CD4-positive, alpha-beta T cell treated with Interleukin-12 subunit alpha and Interleukin-12 subunit beta, for 1 hour (primary cell): ENCODE results near the gene CYB5B.

Experiments
- DNase-seq: peaks from one replicate; pipeline ENCODE4 v3.0.0-alpha.2; 2020

Gene CYB5B, protein sequence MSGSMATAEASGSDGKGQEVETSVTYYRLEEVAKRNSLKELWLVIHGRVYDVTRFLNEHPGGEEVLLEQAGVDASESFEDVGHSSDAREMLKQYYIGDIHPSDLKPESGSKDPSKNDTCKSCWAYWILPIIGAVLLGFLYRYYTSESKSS

DNA sequence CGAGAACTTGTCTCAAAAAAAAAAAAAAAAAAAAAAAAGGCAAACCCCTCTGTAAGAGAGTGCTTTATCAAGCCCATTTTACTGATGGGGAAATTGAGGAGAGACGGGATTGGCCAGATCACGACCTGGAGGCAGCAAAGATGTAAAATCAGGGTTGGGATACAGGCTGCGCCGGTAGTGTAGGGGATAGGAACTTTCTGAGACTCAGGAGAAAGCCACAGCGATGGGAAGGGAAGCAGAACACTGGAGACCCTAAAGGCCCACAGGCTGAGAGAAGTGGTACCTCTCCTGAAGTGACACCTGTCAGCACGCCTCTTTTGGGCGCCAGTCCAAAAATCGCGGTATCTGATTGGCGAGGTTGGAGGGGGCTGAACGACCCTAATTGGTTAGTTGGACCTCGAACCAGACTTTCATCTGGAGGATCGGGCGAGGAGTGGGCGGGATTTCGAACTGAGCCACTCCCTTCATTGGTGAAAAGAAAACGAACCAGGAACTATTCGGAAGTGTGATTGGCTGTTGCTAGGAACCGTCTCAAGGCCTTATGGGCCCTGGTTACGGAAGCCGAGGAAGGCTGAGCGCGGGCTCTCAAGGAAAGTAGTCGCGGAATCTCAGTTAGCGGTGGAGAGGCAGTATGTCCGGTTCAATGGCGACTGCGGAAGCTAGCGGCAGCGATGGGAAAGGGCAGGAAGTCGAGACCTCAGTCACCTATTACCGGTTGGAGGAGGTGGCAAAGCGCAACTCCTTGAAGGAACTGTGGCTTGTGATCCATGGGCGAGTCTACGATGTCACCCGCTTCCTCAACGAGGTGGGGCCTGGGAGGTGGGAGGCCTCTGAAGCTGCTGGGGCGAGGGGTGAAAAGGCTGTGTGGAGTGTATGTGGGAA, at the start of gene CYB5B:
Gene CYB5B (plus strand): TSS at position 567 of the 882 bp plus-strand sequence. CDS start 65 bp downstream, at position 632.
- peak; percentile 98 for DNase-seq

DNA sequence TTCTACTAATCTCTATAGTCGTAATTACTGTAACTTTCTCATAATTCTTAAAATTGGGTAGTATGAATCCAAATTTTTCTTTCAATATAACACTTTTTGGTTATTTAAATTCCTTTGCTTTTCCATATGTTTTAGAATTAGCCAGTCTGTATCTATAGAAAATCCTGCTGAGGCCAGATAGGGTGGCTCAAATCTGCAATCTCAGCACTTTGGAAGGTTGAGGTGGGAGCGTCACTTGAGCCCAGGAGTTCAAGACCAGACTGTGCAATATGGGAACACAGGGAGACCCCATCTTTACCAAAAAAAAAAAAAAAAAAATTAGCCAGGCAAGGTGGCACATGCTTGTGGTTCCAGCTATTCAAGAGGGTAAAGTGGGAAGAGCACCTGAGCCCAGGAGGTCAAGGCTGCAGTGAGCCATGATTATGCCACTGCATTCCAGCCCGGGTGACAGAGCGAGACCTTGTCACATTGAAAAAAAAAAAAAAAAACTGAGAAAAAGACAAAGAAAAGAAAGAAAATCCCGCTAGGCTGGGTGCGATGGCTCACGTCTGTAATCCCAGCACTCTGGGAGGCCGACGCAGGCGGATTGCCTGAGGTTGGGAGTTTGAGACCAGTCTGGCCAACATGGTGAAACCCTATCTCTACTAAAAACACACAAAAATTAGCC, 47.9 kb upstream of the CYB5B start:
- no peak for DNase-seq

DNA sequence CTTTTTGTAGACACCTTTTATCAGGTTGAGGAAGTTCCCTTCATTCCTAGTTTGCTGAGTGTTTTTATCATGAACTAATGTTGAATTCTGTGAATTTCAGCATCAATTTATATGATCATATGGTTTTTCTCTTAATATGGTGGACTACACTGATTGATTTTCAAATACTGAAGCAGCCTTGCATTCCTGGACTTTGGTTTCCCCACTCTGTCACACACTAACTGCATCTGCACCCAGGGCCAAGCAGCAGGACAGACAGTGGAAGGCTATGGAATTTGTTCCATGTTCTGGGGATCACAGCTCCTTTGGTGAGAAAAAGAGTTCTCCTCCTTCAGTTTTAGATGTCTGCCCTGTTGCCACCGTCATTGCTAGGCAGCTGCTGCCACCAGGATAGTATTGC, 46.4 kb upstream of the CYB5B start:
- no peak for DNase-seq

DNA sequence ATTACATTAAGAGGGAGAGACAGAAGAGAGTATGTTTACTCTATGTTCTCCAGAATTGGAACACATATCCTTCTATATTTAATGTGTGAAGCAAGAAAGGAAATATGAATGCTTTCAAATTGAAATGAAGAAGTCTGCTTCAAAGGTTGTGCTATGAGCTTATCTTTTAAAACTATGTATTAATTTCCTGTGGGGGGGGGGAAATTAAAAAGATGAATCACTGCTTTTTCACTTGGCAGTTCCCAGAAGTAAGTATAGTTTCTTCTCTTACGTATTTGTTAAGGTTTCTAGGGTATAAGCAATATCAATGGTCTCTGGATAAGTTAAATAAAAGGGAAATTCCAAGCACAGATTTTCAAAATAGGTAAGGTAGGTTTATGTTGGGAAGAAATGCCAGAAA, 45.7 kb upstream of the CYB5B start:
- no peak for DNase-seq

DNA sequence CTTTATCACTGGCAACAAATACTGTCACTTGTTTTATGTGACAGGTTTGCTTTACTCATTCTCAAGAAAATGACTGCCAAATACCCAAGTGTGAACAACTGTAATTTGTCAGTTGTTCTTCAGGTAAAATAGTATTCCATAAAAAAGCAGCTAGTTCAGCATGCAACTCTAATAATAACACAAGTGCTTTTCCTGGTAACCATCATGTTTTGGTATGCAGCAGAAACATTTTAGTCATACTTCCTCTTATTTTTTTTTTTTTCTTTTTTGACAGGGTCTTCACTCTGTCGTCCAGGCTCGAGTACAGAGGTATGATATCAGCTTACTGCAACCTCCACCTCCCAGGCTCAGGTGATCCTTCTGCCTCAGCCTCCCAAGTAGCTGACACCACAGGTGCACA, 43.2 kb upstream of the CYB5B start:
- no peak for DNase-seq

DNA sequence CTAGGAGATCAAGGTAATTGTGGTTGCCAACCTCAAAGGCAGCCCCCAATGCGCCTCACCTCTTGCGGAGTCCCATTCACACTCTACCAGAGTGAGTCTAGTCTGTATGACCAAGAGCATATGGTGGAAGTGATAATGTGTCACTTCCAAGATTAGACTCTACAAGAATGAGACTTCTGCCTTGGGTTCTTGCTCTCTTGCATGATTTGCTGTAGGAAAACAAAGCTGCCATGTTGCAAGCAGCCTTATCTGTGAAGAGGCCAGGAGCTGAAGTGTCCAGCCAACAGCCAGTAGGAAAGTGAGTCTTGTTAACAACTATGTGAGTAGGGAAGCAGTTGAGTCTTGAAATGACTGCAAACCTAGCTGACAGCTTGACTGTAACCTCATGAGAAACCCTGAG, 42.0 kb upstream of the CYB5B start:
- DNase-seq = no peak

DNA sequence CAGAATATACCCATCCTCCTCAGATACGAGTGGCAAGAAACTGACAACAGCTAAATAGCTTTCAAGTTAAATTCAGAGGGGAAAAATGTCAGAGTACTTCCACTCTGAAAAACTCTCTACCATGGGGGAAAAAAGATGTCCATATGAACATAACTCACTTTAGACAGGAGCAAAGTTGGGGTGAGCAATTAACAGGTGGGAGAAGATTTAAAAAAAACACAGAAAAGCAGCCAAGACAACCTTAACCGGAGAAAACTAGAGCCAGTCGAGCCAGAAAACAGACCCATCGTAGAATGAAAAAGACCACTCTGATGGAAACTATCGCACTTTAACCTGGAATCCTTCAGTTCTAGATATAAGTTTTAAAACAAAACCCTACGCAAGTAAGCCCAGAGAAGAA, 39.4 kb upstream of the CYB5B start:
- no peak for DNase-seq

DNA sequence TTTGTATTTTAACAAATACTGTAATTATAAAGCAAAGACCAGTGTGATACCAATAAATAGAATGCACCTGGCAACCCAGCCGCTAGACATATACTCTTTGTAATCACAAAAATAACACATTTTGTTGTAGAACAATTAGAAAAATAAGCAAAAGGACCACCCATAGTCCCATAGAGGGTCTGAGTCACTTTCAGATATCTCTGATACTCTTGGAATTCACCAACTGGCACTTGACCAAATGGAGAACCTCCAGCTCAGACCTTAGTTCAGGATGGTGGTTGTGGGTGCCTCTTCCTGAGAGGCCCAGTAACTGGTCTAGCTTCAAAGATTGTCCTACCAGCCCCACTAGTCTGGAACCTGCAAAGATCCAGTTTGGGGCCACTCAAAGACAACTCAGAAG, 37.8 kb upstream of the CYB5B start:
- no peak for DNase-seq

DNA sequence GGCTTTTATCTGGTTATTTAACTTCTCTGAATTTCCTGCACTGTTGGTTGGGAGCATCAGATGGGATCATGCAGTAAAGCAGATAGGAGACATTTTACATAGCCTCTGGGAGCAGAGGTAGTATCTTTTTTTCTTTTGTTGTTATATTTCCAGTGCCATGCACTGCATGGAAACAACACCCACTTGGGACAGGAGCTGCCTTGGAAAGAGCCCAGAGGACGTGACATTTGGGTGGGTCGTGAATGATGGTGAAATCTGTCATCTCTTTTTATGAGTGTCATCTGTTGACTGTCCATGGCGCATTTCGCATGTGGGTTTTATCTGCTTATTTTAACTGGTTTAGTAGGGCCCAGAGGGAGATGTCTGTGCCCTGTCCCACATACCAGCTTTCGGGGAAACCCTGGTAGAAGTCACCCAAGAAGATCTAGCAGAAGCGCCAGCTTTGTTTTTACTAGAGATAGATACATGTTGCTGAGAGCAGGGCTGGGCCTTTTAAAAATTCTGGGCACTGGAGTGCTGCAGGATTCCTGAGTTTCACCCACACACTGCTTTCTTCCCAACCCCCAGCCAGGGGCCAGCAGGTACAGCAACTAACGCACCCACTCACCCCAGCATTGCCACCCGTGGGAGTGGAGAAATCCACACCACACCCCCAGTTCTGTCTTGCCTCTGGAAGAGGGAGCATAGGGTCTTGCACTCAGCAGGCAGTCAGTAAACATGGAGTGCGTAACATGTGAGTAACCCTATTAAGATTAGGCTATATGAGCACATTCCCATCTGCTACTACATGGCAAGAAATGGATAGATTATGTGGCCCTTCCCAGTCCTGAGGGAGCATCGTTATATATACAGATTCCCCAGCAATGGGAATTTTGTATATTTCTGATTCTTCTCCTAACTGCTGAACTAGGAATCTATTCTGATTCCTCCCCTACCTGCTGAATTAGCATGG, 30.2 kb upstream of the CYB5B start:
- no peak for DNase-seq

DNA sequence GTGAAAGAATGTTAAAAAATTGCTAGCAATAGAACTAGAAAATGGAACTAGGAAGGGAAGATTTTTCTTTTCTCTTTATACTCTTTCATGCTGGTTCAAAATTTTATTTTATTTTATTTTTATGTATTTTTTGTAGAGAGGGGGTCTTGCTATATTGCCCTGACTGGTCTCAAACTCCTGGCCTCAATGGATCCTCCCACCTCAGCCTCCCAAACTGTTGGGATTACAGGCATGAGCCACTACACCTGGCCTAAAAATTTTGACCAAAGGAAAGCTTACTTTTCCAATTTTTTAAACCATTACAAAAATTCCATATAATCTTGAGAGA, 28.6 kb upstream of the CYB5B start:
- no peak for DNase-seq

DNA sequence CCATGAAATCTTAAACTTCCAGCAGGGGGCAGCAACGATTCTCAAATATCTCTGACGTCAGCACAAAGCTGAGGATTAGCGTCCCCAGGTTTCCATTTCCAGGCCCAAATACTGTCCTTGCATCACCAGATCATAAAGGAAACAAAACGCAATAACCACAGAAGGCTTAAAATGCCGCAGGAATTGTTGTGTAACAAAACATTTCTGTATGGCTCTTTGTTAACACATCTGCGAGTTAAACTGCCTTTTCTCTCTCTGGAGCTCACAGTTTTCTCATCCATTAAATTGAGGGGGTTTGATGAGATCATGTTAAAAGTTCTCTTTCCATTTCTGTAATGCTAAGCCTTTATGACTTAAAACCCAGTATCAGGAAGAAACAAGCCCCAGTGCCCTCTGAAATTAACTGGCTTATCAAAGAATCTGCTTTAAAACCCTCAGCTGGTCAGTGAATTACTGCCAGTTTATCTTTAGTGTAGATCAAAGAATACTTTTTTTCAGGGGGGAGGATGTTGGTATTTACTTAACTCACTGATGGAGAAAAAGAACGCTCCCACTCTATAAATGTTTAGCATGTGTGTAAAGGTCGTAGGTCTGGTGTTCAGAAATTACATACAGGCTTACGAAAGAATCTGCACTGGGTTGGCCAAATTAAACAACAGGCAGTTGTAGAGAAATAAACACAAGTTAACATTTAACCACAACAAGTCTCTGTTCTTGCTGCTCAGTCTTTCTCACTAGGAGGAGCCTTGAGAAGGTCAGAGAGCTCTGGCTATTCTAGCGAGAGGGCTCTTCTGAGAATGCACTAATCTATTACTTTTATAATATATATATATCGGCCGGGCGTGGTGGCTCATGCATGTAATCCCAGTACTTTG, 28.0 kb upstream of the CYB5B start:
- peak; percentile 79 for DNase-seq

DNA sequence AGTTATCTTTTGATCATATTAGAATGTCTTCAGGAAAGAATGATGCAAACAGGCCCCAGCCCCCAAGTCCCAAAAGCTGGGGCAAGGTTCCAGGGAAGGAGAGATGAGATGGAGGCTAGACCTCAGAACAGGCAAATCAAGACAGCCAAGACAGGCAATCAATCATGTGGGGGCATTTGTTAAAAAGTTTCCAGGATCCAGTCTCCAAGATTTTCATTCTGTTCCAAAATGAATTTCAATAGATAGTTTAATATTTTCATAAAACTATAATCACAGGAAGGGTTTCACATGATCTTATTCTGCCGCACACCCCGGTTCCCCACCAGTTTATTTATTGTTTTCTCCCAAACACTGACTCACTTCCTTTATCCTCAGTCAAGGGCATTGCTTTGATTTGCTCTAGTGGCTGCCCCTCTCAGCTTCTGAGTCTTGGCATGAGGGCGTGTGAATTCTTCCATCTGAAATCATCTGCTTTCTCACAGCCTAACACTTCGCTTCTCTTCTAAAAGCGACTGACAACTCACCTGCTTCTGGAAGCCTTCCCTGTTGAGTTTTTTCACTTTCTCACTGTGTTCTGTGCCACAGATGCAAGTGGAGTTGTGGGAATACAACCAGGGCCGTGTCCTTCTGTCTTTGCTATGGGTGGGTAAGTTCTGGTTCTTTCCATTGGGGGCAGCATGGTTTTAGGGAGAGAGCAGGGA, 26.4 kb upstream of the CYB5B start:
- DNase-seq = no peak

DNA sequence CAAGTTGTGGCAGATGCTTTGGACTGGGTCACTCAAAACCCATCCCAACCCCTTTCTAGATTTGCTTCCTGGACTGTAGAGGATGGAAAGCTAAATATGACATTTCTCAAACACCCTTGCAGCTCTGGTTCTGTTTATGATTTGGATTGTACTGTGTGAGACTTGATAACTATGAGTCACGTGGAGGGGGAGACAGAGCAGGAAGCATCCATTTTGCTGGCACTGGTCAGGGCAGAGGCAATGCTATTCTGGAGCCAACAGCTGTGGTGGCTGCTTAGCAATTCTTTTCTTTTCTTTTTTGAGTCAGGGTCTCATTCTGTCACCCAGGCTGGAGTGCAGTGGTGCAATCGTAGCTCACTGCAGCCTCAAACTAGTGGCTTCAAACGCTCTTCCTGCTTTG, 25.1 kb upstream of the CYB5B start:
- no peak for DNase-seq

DNA sequence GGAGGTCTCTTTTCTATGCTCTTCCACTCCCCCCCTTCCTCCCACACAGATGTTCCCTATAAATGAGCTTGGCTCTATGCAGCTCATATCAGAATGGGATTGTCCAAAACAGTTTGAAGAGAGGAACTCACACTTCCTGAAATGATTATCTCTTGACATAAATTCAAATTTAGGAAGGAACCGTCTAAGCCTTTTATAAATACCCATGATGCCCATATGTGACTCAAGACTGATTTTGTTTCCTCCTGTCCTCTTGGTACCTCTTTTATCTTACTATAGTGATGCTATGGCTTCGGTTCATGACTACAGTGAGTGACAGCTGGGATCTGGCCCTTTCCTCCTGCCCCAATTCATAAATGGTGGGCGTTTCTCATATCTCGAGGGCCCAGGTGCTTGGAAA, 22.0 kb upstream of the CYB5B start:
- DNase-seq = no peak

DNA sequence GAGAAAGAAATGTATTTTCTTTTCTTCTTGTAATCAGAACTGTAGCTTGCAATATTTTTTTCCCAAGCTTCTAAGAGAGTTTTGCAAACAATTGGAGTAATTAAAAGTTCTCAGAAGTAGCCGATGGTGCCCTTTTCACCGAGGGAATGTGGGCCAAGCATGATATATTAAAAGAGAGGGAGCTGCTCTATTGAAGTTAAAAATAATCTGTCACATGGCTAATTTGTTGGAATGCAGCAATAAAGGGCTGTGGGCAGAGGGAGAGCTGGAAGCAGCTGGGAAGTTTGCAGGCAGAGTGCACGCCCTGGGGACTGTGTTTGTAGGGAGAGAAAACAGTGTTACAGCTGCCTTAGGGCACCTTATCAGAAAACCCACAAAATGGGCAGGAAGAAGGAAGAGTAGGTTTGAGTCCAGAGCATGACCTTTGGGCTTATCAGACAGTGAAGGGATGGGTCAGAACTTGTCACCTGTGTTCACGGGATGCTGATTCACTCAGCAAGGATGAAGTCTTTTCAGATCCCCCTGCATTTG, 20.1 kb upstream of the CYB5B start:
- no peak for DNase-seq

DNA sequence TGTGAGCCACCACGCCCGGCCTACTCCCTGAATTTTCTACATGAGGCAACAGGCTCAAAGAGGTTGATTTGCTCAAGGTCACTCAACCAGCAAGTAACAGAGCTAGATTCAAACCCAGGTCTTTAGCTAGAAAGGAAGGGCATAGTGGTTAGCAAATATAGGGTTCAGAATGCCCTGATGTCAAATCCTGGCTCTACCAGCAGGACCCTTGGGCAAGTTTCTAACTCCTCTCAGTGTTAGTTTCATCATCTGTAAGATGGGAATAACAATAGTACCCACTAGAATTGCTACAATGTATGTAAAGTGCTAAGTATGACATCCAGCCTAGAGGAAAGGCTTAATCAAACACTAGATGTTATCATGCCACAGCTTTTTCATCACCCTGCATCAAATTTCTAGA, 19.1 kb upstream of the CYB5B start:
- no peak for DNase-seq

DNA sequence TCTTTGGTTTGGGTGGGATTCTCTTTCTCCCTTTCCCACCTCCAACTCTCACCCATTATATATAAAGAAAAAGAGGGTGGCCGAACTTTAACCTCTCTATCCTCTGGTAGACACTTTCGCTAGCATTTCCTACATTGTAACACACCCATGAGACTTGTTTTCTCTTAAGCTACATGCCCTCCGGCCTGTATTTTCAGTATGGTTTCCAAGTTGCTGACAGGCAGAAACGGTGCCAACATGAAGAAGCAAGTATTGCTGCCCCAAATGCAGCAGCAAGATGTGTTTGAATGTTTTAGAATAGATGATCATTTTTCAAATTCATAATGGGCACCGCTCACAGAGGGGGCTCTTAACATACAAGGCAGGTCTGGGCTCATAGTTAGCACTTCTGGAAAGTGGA, 18.7 kb upstream of the CYB5B start:
- no peak for DNase-seq

DNA sequence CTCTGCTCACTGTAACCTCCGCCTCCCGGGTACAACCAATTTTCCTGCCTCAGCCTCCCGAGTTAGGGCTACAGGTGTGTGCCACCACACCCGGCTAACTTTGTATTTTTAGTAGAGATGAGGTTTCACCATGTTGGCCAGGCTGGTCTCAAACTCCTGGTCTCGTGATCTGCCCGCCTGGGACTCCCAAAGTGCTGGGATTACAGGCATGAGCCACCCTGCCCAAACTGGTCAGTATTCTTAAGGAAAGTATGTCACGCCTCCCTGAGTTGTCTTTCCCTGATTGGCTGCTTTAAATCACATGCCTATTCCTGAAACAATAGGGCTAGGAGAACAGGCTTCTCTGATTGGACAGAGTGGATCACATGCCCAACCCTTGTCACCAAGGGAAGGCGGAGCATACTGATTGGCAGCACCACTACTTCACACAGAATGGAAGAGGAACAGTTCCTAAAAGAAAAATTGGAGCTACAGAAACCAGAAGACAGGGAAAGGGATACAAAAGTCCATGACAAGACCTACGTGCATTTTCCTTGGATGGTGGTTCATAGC, 17.6 kb upstream of the CYB5B start:
- DNase-seq = no peak

DNA sequence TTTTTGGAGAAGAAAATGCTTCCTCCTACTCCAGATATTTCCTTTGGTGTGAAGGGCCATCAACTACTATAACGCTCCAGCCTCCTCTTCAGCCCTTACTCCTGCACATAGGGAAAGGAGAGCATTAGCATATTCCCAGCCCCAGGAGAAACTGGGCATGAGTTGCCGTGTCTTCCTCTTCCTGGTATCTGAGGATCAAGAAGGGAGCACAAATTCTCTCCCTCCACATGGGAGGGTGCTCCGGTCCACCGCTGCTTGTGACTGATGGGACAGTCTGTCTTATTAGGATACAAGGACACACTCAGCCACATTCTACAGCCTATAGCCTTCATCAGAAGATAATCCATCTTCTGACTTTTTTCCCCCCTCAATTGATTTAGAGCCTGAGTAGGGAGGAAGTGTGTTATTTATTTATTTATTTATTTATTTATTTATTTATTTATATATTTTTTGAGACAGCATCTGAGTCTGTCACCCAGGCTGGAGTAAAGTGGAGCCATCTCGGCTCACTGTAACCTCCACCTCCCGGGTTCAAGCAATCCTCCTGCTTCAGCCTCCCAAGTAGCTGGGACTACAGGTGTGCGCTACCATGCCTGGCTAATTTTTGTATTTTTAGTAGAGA, 16.6 kb upstream of the CYB5B start:
- no peak for DNase-seq

DNA sequence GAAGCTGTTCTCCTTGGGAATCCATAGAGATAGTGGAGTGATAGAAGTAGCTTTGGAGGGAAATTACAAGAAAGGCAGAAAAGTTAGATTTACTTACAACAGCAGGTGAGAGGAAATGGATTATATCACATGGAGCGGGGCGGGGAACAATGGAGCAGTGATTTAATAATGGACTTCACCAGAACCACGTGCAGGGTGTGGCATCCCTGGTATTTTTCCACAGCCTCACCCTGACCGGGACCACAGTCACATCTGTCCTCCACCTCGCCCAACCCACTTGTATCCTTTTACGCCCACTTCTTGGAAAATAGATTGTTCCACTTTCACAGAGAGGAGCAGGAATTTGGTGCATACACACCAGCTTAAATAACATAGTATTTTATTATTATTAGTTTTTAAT, 15.9 kb upstream of the CYB5B start:
- DNase-seq = no peak
